NOMO-1 (cell line): ENCODE data around the gene NAA60.
"Not testable (repeated sequence)": the region's sequence is repeated elsewhere in the genome, so short reads cannot be mapped to it uniquely, and the experiment has no call there.

Experiments
- DNase-seq, 2 experiments: peaks; one replicate each; lab custom pipeline; 2025; ENCODE audit not compliant: unreplicated experiment in 2 of 2; lab: John Stamatoyannopoulos, UW

The NAA60 gene

GRCh38 chr16:3481696-3482658 is 38.5 kb downstream of the NAA60 start:
- no peak for DNase-seq

- no peak for DNase-seq
These were observed 39.3 kb downstream of the NAA60 start for GRCh38 chr16:3482659-3483241.

- no peak for DNase-seq
These were observed 41.0 kb downstream of the NAA60 start for GRCh38 chr16:3484318-3485096.

- DNase-seq, result no peak
These were observed 41.7 kb downstream of the NAA60 start for GRCh38 chr16:3485097-3485745.

GRCh38 chr16:3485821-3486505 is 42.5 kb downstream of the NAA60 start:
- DNase-seq, result no peak

- DNase-seq, result no peak
These were observed 43.2 kb downstream of the NAA60 start for GRCh38 chr16:3486506-3487215.

GRCh38 chr16:3487521-3488410 is 44.3 kb downstream of the NAA60 start:
- DNase-seq, result no peak

- no peak for DNase-seq
These were observed 45.3 kb downstream of the NAA60 start for GRCh38 chr16:3488801-3489200.

- DNase-seq, result no peak
These were observed 47.6 kb downstream of the NAA60 start for GRCh38 chr16:3490911-3491629.

GRCh38 chr16:3492356-3492755 is 48.9 kb downstream of the NAA60 start:
- DNase-seq, result no peak

GRCh38 chr16:3494386-3494973 is 51.0 kb downstream of the NAA60 start:
- no peak for DNase-seq

- DNase-seq, result no peak
These were observed 51.7 kb downstream of the NAA60 start, which contains the start of gene C16orf90 for GRCh38 chr16:3495176-3495575. C16orf90 (minus strand) TSS chr16:3495489; CDS start chr16:3495421, 68 bp downstream.

GRCh38 chr16:3496386-3496785 is 52.9 kb downstream of the NAA60 start:
- no peak for DNase-seq

- no peak for DNase-seq
These were observed 54.3 kb downstream of the NAA60 start for GRCh38 chr16:3497771-3498170.

GRCh38 chr16:3498988-3499387 is 55.5 kb downstream of the NAA60 start:
- DNase-seq, result no peak

GRCh38 chr16:3501412-3501761 is 57.9 kb downstream of the NAA60 start:
- DNase-seq, result not testable (repeated sequence)

GRCh38 chr16:3501783-3502400 is 58.4 kb downstream of the NAA60 start:
- DNase-seq, result peak in 1 of 2 experiments; percentile 48
